Urinary bladder (tissue), 4 donors: ENCODE results near the gene UGT8. TPM values are rescaled to one million over a fixed set of nuclear protein-coding genes. Genes with fewer than 3 reads are reported as not detected.

Experiments
- DNase-seq: peaks from one replicate; pipeline ENCODE4 v3.0.0-alpha.2; 2015; ENCODE audit errors: extremely low spot score
- H3K27ac ChIP-seq: one replicate; pipeline ENCODE4 v1.5.1; 2013; ENCODE audit warnings: low read depth, mild to moderate bottlenecking, moderate library complexity
- H3K36me3 ChIP-seq: one replicate; pipeline ENCODE4 v1.6.1; 2013; ENCODE audit warnings: mild to moderate bottlenecking, moderate library complexity; ENCODE audit not compliant: insufficient read depth
- H3K4me1 ChIP-seq: one replicate; pipeline ENCODE4 v1.6.1; 2013; ENCODE audit warnings: mild to moderate bottlenecking, moderate library complexity; ENCODE audit not compliant: insufficient read depth
- H3K4me3 ChIP-seq: one replicate; pipeline ENCODE4 v1.5.1; 2013; ENCODE audit warnings: low read depth, low read length
- WGBS: extraction: QIAGEN DNeasy Blood & Tissue Kit; methylation state at CpG from one replicate; pipeline ENCODE4 v1.1.7; 2013; 5-methylcytosine and 5-hydroxymethylcytosine counted together
- polyA plus RNA-seq: library from polyadenylated mRNA; stranded (reverse); fragments of 200-250 nt; gene quantifications from one replicate; pipeline ENCODE4 v1.2.3, GENCODE V29; 2013
- small RNA-seq: library from RNA; depleted of rRNA; stranded (forward); fragments of <200 nt; gene quantifications from one replicate; pipeline ENCODE3, GENCODE V24; 2014
- total RNA-seq: library from RNA; depleted of rRNA; stranded (reverse); fragments of >200 nt; gene quantifications from one replicate; pipeline ENCODE4 v1.2.3, GENCODE V29; 2014
- donor health status: healthy with polysubstance abuse.
- donor health status: healthy.

UGT8 gene
- total and polyA plus RNA-seq, 2 donors: 0.16 to 2.0 TPM

DNA sequence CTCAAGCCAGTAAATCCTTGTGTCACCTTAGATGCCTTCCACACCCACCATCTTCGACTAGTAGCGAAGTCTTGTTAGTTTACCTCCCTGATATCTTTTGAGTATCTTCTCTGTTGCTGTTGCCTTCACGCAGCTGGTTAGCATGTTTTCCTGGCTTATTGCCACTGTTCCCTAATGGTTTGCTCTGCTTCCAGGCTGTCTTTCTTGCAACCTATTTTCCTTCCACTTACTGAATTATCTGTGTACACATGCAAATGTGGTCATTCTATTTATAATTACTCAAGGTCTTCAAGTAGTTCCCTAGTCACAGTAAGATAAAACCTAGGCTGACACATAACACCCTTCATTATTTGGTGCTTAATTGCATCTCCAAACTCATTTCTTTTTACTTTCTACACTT is 89.5 kb downstream of the UGT8 start:
- Histone ChIP-seq H3K4me3 (no peak overlapping the region), H3K36me3 (no peaks in the 10 kb centered on the region), H3K27ac (no peak overlapping the region), H3K4me1 (no peaks in the 10 kb centered on the region)
- 58% methylated on average over 3 of the region's 3 CpGs for WGBS
- DNase-seq: no peak

GRCh38 chr4:114690571-114690970 is 92.0 kb downstream of the UGT8 start:
- Histone ChIP-seq H3K4me1 (no peaks in the 10 kb centered on the region), H3K27ac (no peak overlapping the region), H3K4me3 (no peak overlapping the region), H3K36me3 (no peaks in the 10 kb centered on the region)
- no peak for DNase-seq

- no peak for DNase-seq
- H3K4me1 ChIP-seq: no peaks in the 10 kb centered on the region
- H3K36me3 ChIP-seq: no peaks in the 10 kb centered on the region
Measured at GRCh38 chr4:114691865-114692264, 93.3 kb downstream of the UGT8 start.

DNA sequence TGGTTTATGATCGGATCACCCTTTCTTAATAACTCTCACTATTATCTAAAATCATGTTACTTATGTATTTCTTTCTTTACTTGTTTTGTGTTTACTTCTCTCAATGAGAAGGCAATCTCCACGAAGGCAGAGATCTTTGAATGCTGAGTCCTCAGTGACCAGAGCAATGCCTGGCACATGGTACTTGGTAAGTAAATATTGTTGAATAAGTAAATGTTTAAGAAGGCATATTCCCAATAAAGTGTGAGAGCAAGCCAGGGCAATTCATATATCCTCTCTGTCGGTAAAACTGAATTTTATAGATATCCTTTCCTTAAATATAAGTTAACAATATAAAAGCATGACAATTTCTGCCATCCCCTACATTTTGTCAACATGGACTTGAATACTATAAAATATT is 94.4 kb downstream of the UGT8 start:
- H3K4me1 ChIP-seq: no peaks in the 10 kb centered on the region
- no peak overlapping the region for H3K4me3 ChIP-seq
- no peak overlapping the region for H3K27ac ChIP-seq
- no peaks in the 10 kb centered on the region for H3K36me3 ChIP-seq
- no peak for DNase-seq
- 89% methylated on average over 3 of the region's 3 CpGs for WGBS

More at GRCh38 chr4:114691865-114692264, 93.3 kb downstream of the UGT8 start:
- no peak overlapping the region for H3K4me3 ChIP-seq
- H3K27ac ChIP-seq: no peak overlapping the region
- WGBS: 66% methylated on average over 1 of the region's 1 CpG

DNA sequence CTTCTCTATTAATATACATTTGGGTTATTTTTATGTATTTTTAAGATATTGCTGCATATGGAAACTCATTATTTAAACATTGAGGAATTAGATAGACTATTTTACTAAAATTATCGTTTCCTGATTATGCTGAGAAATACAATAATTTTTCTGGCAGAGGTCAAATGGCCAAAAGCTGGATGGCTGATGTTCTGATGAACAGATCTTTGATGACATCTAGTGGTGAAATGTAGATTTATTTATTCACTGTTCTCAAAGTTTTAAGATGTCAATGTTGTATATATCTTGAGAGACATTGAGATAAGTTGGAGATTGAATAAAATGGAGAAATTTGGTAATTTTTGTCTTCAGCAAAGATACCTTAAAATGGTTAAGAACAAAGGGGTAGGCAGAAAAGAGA is 96.2 kb downstream of the UGT8 start:
- 6% methylated on average over 1 of the region's 1 CpG for WGBS
- no peak for DNase-seq
- no peak overlapping the region for H3K4me3 ChIP-seq
- H3K36me3 ChIP-seq: no peaks in the 10 kb centered on the region
- H3K4me1 ChIP-seq: no peaks in the 10 kb centered on the region
- no peak overlapping the region for H3K27ac ChIP-seq

DNA sequence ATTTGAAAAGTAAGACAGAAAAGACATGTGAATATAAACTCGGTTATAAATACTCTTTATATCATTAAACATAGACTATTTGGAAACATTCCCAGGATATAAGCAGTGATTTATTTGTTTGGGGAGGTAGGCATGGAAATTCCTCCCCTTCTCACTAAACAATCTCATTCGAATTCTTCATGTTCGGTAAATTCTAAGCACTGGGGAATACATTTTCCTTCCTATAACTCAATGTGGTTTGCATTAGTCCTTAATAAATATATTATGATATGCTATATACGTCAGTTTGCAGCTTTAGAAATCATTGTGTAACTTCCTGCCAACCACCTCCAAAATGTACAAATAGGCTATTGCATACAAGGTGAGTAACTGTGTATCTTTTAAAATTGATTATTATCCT is 99.6 kb downstream of the UGT8 start:
- no peaks in the 10 kb centered on the region for H3K4me1 ChIP-seq
- no peak overlapping the region for H3K27ac ChIP-seq
- H3K36me3 ChIP-seq: no peaks in the 10 kb centered on the region
- no peak for DNase-seq
- 30% methylated on average over 4 of the region's 4 CpGs for WGBS
- H3K4me3 ChIP-seq: no peak overlapping the region

GRCh38 chr4:114701491-114701890 is 102.9 kb downstream of the UGT8 start:
- WGBS: 59% methylated on average over 5 of the region's 5 CpGs
- no peaks in the 10 kb centered on the region for H3K4me1 ChIP-seq
- DNase-seq: no peak
- no peaks in the 10 kb centered on the region for H3K36me3 ChIP-seq
- H3K4me3 ChIP-seq: no peak overlapping the region
- no peak overlapping the region for H3K27ac ChIP-seq

DNA sequence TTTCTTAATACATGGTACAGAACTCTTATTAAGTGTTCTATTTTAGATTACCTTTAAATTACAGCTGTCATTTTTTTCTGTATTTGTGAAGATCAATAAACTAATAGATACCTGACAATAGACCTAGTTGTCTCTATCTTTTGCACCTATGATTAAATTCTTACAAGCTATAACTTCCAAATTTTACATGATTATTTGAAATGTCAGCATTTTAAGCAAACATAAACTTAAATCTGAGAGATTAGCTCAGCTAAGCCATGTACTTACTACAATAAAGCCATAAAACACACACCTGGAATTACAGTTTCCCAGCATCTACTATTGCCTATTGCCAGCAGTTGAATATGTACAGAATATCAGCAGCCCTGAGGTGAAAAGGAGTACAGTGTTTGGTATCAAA is 118.8 kb downstream of the UGT8 start:
- no peak overlapping the region for H3K4me3 ChIP-seq
- no peaks in the 10 kb centered on the region for H3K36me3 ChIP-seq
- no peak for DNase-seq
- no peak overlapping the region for H3K27ac ChIP-seq
- H3K4me1 ChIP-seq: no peaks in the 10 kb centered on the region

GRCh38 chr4:114725066-114725465 is 126.5 kb downstream of the UGT8 start:
- no peak for DNase-seq
- Histone ChIP-seq H3K4me3 (no peak overlapping the region), H3K36me3 (no peaks in the 10 kb centered on the region), H3K27ac (no peak overlapping the region), H3K4me1 (no peaks in the 10 kb centered on the region)
- 67% methylated on average over 6 of the region's 6 CpGs for WGBS

GRCh38 chr4:114727461-114727860 is 128.9 kb downstream of the UGT8 start:
- Histone ChIP-seq H3K36me3 (no peaks in the 10 kb centered on the region), H3K4me3 (no peak overlapping the region), H3K27ac (no peak overlapping the region), H3K4me1 (no peaks in the 10 kb centered on the region)
- no peak for DNase-seq
- 0% methylated on average over 1 of the region's 1 CpG for WGBS

Small RNA genes lying within 50 kb of the gene (small RNA-seq; reads per million reads assigned to genes)
- 2.3 reads per million, percentile 87 among the genes with 10 or more reads in this experiment for gene MIR577
